Endometrial microvascular endothelial cells (primary cell): ENCODE data around the gene ACVR2B. TPM values are rescaled to one million over a fixed set of nuclear protein-coding genes. Genes with fewer than 3 reads are reported as not detected.

Experiments used
- in situ Hi-C: cut with HindIII; loops from 2 replicates; pipeline ENCODE4 v1.10.0; 2017; ENCODE audit warnings: low sequenced_read_pairs, low pct_unique_long_range_greater_than_20kb; ENCODE audit errors: inconsistent ontology term
- total RNA-seq: library from RNA; depleted of rRNA; stranded (reverse); fragments of >200 nt; gene quantifications from one replicate; pipeline ENCODE4 v1.2.3, GENCODE V29; 2015; ENCODE audit errors: inconsistent ontology term

ACVR2B gene
- total RNA-seq, 1 donor from 2014 or later: 0.28 TPM

GRCh38 chr3:38516669-38517068 is 63.0 kb downstream of the ACVR2B start:
- in situ Hi-C loops: no loop called here

DNA sequence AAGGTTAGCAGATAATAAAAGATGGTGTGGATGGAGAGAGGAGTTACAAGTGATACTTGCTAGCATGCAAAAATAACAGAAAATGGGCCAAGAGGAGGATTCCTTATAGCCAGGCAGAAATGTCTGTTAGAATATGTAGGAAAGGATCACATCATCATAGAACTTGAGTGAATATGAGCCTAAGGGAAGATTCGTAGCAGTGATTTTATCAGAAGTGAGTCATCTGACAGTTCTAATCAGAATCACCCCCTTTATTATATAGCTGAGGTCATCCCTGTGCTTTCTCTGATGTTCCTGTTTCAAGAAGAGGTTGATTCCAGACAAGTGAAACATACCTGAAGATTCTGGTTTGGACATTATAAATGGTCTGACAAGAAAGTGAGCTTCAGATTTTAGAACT is 65.3 kb downstream of the ACVR2B start:
- in situ Hi-C loops: no loop called here

GRCh38 chr3:38519651-38520050 is 66.0 kb downstream of the ACVR2B start:
- in situ Hi-C loops: no loop called here

GRCh38 chr3:38521391-38521987 is 67.8 kb downstream of the ACVR2B start:
- in situ Hi-C loops: no loop called here

DNA sequence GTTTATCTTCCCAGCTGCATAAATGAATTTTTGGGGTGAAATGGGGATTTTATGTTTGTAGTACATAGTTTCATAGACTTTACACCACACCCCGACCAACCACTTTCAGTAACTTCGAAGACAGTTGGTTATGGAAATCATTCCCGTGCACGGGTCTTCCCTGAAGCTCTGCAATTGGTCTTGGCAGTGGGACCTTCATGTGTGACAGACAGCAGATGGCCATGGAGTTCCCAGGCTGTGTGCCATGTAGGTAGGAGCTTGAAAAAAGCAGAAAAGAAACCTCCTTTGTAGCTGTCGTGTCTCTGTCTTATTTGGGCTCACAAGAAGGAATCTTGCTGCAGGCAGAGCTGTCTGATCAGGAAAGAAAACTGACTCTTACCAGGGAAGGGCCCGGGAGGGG is 68.3 kb downstream of the ACVR2B start:
- in situ Hi-C loops: no loop called here

DNA sequence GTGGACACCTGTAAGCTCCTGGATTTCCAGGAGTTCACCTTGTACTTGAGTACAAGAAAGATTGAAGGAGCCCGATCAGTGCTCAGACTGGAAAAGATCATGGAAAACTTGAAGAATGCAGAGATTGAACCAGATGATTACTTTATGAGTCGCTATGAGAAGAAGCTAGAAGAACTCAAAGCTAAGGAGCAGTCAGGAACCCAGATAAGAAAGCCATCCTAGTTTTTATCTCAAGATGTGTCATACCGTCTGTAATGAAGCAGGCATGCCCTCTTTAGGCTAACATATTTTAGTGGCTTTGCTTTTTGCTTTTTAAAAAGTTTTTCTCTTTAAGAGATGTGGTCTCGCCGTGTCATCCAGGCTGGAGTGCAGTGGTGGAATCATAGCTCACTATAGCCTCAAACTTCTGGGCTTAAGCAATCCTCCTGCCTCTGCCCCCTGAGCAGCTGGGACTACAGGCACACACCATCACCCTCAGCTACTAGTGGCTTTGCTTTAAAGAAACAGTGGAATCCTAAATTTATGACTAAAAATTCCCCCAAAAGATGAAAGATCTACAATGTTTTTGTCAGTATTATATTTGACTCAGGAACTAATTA is 70.5 kb downstream of the ACVR2B start:
- in situ Hi-C loops: no loop called here

- in situ Hi-C loops: no loop called here
Measured at GRCh38 chr3:38526792-38527191, 73.1 kb downstream of the ACVR2B start.

GRCh38 chr3:38528457-38528856 is 74.8 kb downstream of the ACVR2B start:
- in situ Hi-C loops: no loop called here

DNA sequence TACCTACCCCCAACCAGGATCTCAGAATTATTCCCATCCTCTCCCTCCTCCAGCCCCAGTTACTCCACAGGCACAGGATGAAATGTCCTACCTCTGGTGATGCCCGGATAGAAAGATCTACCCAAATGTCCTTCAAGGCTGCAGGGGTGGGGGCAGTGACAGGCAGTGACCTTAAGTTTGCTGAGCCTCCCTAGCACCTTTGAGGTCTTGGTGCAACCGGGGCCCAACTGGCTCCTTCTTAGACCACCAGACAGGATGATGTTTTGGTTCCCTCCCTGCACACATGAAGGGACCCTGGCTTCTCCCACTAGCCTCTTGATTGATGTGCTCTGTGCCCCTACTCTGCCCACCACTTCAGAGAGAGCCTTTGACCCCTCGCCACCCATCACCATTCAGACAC is 78.8 kb downstream of the ACVR2B start:
- in situ Hi-C loops: no loop called here

DNA sequence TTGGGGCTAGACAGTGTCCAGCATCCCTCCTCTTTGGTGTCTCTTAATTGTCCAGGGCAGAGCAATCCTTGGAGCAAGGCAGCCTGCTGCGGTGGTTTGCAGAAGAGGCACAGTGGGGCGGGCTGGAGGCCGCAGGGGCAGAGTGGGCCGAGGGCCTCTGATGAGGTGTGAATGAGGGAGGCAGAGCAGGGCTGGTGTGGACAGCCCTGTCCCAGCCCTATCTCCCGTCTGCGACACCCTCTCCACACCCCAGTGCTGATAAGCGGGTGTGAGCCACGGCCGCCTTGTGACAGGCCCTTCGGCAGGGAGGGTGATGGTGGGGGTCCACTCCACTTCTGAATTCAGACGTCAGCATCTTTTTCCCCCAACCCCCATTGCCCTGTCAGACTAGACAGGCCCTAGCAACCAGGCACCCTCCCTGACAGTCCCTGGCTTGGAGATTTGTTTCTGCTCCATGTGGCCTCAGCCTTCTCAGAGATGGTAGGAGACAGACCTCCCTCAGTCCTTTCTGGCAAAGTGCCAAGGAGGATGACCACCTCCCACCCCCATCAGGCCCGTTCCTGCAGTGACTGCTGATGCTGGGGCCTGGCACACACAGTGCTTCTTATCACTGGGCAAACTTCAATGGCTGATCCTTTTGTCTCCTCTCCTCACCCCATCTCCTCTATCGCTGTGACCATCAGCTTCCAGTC is 79.7 kb downstream of the ACVR2B start:
- in situ Hi-C loops: no loop called here

DNA sequence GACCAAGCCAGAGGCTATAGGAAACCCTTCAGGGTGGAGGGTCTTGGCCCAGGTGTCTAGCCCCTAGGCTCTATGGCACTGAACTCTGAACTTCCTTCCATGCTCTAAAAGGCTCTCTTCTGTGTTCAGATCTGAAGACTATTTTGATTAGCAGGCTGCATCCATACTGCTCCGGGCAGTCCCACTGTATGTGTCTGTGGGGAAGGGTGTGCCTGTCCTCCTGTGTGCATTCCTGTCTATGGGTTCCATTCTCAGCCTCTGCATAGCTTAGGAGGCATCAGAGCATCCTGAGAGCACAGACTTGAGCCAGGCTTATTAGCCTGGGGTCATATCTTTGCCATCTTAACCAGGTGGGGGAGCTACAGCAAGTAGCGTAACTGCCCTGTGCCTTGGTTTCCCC is 80.5 kb downstream of the ACVR2B start:
- in situ Hi-C loops: no loop called here

GRCh38 chr3:38534604-38535003 is 80.9 kb downstream of the ACVR2B start:
- in situ Hi-C loops: no loop called here

DNA sequence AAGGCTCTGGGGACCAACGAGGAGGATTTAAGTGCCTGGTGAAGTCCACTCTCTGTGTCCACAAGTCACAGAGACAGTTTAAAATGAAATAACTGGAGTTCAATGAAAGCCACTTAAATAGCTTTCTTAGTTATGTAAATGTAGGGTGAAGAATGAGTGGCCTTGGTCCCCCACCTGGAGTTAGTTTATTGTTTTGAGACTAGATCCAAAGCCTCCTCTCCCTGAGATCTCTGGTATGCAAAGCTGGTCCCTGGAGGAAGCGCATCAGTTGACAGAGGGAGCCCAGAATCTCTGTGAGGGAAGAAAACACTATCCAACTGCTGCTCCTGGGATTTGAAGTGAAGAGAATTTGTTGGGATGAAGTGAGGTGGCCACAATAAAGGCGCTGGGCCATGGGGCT is 83.0 kb downstream of the ACVR2B start:
- in situ Hi-C loops: no loop called here

DNA sequence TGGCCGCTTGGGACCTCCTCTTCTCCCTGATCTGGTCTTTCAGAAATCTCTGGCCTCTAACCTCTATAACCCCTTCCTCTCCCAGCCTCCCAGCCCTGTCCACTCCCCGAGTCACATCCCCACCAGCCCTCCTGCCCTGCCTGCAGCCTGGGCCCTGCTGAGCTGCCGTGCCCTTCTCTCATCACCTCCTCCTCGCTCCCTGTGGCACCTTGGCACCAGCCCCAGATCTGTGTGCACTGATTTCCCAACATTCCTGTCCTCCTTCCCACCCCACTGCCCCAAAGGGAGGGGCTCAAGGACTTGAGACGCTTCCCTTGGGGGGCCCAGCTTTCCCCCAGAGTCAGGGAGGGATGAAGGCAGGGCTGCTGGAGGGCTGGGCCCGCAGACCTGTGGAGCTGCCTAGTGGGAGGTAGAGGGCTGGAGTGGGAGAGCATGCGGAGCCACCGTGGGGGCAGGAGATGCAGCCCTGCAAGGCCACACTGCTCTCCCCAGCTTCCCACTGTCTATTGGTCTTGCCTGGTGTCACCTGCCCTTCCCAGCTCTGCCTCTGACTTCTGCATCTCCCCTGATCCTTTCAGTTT is 85.2 kb downstream of the ACVR2B start:
- in situ Hi-C loops: no loop called here

DNA sequence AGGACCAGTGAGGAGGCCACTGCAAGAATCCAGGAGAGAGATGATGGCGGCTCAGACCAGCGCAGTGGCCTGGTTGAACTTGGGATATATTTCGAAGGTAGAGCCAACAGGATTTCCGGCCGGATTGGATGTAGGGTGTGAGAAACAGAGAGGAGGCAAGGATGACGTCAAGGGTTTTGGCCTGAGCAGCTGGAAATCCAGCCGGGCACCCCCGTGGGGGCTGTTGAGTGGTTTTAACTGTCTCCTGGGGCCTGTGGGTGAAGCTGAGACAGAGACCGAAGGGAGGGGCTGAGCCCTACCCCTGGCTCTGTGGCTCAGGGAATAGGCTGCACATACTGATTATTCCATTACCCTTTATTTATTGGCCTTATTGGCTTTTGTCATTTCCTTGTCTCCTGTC is 88.1 kb downstream of the ACVR2B start:
- in situ Hi-C loops: no loop called here

Other genes with a start within 250 kb of the ACVR2B start
- gene SLC22A13, start 188.1 kb upstream of the ACVR2B start, total RNA-seq: not detected
- not detected for gene SLC22A14, start 171.6 kb upstream of the ACVR2B start, total RNA-seq
- gene XYLB, start 107.1 kb upstream of the ACVR2B start, total RNA-seq: 0.84 TPM
- gene EXOG, start 42.5 kb downstream of the ACVR2B start, total RNA-seq: 14.7 TPM
- 2.4 TPM for gene SCN5A, start 195.8 kb downstream of the ACVR2B start, total RNA-seq